Mesothelial cell of epicardium (in vitro differentiated cells): ENCODE data around the gene TMEM125. TPM values are rescaled to one million over a fixed set of nuclear protein-coding genes. Genes with fewer than 3 reads are reported as not detected.

Experiments used
- DNase-seq, 2 experiments: peaks; one replicate each; pipeline ENCODE4 v3.0.0; 2021; ENCODE audit warnings: low spot score in 2 of 2; ENCODE audit not compliant: unreplicated experiment in 2 of 2
- H3K27ac Mint-ChIP-seq: 2 replicates; pipeline ENCODE4 v1.8.0; 2021; ENCODE audit warnings: mixed read lengths
- H3K27me3 Mint-ChIP-seq: 2 replicates; pipeline ENCODE4 v1.8.0; 2021; ENCODE audit warnings: low read depth, mixed read lengths
- H3K36me3 Mint-ChIP-seq: 2 replicates; pipeline ENCODE4 v1.8.0; 2021; ENCODE audit warnings: mixed read lengths
- H3K4me1 Mint-ChIP-seq: 2 replicates; pipeline ENCODE4 v1.8.0; 2021; ENCODE audit warnings: mixed read lengths
- H3K4me3 Mint-ChIP-seq: 2 replicates; pipeline ENCODE4 v1.8.0; 2021; ENCODE audit warnings: mild to moderate bottlenecking, moderate library complexity, mixed read lengths
- H3K9me3 Mint-ChIP-seq: 2 replicates; pipeline ENCODE4 v1.8.0; 2021; ENCODE audit warnings: mixed read lengths
- CTCF ChIP-seq: fragments of 200-600 bp; sonication (generic); IDR thresholded peaks from one replicate; pipeline ENCODE4 v1.5.0; 2021; ENCODE audit warnings: antibody characterized with exemption; ENCODE audit not compliant: unreplicated experiment
- total RNA-seq: library from RNA; stranded (reverse); gene quantifications from 3 replicates; pipeline ENCODE4 v1.2.1, GENCODE V29; 2021

Gene TMEM125
- total RNA-seq, 1 donor from 2014 or later = 9.2 TPM

DNA sequence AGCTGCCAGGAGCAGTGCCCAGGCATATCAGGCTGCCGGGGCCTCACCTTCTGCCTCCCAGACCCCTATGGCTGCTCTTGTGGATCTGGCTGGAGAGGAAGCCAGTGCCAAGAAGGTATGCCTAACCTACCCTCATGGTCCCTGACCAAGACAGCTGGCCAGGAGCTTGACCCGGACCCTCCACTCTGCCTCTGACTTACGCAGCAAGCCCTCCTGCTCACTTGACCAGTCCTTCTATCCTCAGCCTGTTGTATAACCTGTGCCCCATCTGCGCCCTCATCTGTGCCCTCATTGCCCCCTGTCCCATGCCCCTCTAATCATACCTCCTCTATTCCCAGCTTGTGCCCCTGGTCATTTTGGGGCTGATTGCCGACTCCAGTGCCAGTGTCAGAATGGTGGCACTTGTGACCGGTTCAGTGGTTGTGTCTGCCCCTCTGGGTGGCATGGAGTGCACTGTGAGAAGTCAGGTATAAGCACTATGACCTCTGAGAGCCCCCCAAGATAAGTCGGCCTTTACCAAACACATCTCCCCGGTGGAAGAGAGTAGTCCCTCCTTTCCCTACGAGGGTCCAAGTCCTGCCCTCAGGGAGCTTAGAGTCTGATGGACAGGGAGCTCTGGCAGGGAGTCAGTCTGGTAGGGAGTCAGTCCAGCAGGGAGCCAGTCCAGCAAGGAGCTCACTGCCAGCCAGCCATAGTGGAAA, 37.8 kb downstream of the TMEM125 start:
- no peaks in the 10 kb centered on the region for H3K9me3 Mint-ChIP-seq
- no peak overlapping the region for H3K4me3 Mint-ChIP-seq
- H3K27me3 Mint-ChIP-seq = no peaks in the 10 kb centered on the region

DNA sequence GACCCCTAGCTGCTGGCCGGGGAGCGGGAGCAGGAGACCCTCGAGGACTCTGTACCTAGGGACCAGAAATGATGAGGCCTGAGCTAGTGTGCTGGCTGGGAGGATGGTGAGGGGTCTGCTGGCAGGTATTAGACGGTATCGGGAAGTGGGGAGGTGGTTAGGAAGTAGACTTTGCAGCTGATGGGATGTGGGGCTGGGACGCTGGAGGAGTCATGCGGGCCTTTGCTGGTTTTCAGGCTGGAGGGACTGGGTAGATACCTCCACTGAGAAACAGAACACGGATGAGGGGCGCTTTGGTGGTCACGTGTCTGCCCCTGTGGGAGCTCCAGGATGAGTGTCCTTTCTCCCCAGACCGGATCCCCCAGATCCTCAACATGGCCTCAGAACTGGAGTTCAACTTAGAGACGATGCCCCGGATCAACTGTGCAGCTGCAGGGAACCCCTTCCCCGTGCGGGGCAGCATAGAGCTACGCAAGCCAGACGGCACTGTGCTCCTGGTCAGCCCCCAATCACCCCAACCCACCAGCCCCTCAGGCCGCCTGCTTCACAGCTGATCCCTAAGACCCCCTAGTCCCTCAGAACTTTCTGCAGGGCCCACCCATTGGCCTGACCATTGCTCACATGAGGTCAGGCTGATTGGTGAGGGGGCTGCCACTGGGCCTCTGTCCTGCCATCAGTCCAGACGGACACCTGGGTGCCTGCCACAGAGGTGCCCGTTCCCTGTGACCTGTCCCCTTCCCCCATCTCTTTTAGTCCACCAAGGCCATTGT, 39.0 kb downstream of the TMEM125 start:
- H3K4me3 Mint-ChIP-seq = no peak overlapping the region
- H3K4me1 Mint-ChIP-seq = peaks cover 13% of the 10 kb centered on the region
- H3K27ac Mint-ChIP-seq = no peak overlapping the region
- H3K9me3 Mint-ChIP-seq = no peaks in the 10 kb centered on the region
- no peaks in the 10 kb centered on the region for H3K27me3 Mint-ChIP-seq
- TF ChIP-seq CTCF = no peak
- no peaks in the 10 kb centered on the region for H3K36me3 Mint-ChIP-seq
- no peak for DNase-seq

More for the DNA sequence above, 37.8 kb downstream of the TMEM125 start:
- no peak for TF ChIP-seq CTCF
- Mint-ChIP-seq H3K4me1 (peaks cover 15% of the 10 kb centered on the region), H3K27ac (no peak overlapping the region), H3K36me3 (no peaks in the 10 kb centered on the region)
- no peak for DNase-seq

- Mint-ChIP-seq H3K27me3 (no peaks in the 10 kb centered on the region), H3K36me3 (no peaks in the 10 kb centered on the region), H3K4me1 (peaks cover 7% of the 10 kb centered on the region), H3K27ac (no peak overlapping the region), H3K4me3 (no peak overlapping the region), H3K9me3 (no peaks in the 10 kb centered on the region)
- DNase-seq = no peak
- no peak for TF ChIP-seq CTCF
Measured at GRCh38 chr1:43309405-43310025, 39.7 kb downstream of the TMEM125 start.

- DNase-seq = no peak
- Mint-ChIP-seq H3K36me3 (no peaks in the 10 kb centered on the region), H3K27me3 (no peaks in the 10 kb centered on the region), H3K9me3 (no peaks in the 10 kb centered on the region), H3K27ac (no peak overlapping the region), H3K4me3 (no peak overlapping the region), H3K4me1 (peaks cover under 1% of the 10 kb centered on the region)
- no peak for TF ChIP-seq CTCF
Measured at GRCh38 chr1:43311521-43311920, 41.7 kb downstream of the TMEM125 start.

GRCh38 chr1:43312212-43312623, 42.4 kb downstream of the TMEM125 start:
- H3K27ac Mint-ChIP-seq = no peak overlapping the region
- no peak for DNase-seq
- H3K27me3 Mint-ChIP-seq = no peaks in the 10 kb centered on the region
- no peak overlapping the region for H3K4me3 Mint-ChIP-seq
- no peaks in the 10 kb centered on the region for H3K36me3 Mint-ChIP-seq
- no peaks in the 10 kb centered on the region for H3K4me1 Mint-ChIP-seq
- TF ChIP-seq CTCF = no peak
- no peaks in the 10 kb centered on the region for H3K9me3 Mint-ChIP-seq
